OCI-LY3 (cell line): ENCODE measurements around the gene LRP11.

ENCODE experiments used
- EZH2phosphoT487 ChIP-seq: fragments of 200-600 bp; shearing (Covaris generic); IDR thresholded peaks from 2 replicates; pipeline ENCODE4 v1.6.1; 2018; ENCODE audit warnings: antibody characterized with exemption, mixed run types, low read depth
- TF ChIP-seq, protein P1 (sequence below): fragments of 200-600, 300-600 bp; sonication (generic); IDR thresholded peaks from 2 replicates; pipeline ENCODE4 v1.5.1; 2014; ENCODE audit warnings: antibody characterized with exemption, low read length, low read depth

DNA sequence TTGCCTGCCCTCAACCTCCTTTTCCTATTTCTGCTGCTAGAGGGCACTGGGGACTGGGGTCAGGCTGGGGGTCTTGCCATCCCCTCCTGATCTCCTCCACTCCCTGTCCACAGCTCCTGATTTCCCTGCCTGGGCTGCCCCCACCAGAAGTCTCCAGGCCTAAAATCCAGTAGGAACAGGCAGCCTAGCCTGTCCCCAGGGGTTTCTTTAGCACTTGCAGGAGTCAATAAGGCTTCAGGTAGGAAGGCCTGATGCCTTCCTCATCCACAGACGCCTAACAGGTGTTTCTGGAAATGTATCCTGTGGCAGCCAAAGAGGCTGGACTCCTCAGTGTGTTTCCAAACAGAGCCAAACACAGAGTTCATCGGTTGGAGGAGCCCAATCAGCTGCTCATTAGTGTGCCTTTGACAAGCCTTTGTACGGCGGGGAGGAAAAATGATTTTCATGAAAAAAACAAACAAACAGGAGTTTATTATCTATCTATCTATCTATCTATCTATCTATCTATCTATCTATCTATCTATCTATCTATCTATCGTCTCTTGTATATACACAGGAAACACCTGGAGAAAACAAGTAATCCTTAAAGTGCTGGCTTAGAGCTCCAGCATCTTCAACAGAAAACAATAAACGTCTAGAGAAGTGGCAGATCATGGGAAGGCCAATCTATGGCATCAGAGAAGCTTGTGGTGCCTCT is 37.4 kb upstream of the LRP11 start:
- TF ChIP-seq, protein P1, sequence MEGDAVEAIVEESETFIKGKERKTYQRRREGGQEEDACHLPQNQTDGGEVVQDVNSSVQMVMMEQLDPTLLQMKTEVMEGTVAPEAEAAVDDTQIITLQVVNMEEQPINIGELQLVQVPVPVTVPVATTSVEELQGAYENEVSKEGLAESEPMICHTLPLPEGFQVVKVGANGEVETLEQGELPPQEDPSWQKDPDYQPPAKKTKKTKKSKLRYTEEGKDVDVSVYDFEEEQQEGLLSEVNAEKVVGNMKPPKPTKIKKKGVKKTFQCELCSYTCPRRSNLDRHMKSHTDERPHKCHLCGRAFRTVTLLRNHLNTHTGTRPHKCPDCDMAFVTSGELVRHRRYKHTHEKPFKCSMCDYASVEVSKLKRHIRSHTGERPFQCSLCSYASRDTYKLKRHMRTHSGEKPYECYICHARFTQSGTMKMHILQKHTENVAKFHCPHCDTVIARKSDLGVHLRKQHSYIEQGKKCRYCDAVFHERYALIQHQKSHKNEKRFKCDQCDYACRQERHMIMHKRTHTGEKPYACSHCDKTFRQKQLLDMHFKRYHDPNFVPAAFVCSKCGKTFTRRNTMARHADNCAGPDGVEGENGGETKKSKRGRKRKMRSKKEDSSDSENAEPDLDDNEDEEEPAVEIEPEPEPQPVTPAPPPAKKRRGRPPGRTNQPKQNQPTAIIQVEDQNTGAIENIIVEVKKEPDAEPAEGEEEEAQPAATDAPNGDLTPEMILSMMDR, result no peak
- TF ChIP-seq EZH2phosphoT487, result no peak
